ENCODE measurements around the gene CASS4. TPM values are rescaled to one million over a fixed set of nuclear protein-coding genes. Genes with fewer than 3 reads are reported as not detected.

The CASS4 gene
- total and polyA plus RNA-seq, 9 of the 15 experiments (the other 6 are each of a cell fraction or from before 2014, with no cell fraction given), result 8.1 to 53.8 (median 26.7) TPM

DNA sequence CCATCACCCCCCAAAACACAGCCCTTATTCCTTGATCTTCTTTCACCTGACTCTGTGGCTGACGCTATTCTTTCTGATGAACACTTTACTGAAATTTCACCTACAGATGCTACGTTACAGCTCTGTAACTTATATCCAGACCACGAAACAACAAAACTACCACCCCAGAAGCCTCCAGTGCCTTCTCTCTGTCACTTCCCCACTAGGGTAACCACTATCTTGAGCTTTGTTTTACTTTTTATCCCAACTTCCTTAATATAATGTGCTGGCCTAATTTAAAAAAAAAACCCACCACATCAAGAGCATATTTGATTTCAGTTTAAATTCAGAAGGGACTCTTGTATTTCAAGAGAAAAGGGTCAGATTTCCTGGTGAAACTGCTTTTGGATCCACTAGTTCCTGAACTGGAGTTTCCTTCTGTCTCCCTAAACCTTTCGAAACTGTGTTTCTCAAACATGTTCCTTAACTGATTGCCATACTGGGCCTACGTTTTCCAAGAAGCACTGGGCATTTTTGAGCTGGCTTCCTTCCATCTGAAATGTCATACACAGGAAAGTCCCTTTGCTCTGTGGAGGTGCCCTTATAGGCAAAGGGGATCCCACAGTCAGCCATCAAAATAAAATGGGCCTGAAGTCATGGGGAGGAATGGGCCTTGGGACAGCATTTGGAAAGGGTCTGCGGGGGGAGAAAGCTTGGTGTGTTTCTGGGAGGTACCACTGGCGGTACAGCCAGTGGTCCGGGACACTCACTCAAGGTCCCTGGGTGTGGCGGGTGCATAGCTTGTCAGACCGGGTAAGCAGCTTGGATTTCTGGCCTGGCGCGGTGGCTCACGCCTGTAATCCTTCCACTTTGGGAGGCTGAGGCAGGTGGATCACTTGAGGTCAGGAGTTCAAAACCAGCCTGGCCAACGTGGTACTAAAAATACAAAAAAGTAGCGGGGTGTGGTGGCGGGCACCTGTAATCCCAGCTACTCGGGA, 30.6 kb downstream of the CASS4 start:
- Histone ChIP-seq H3K9me3 (replicated peaks; ENCODE audit: control insufficient read depth, insufficient read depth, low read depth, low read length) (no peaks in the 10 kb centered on the region), H3K9me1 (ENCODE audit: control insufficient read depth, insufficient read depth, low read length) (peaks cover 2% of the 10 kb centered on the region), H3K27ac (ENCODE audit: extremely low read depth, low read depth, low read length) (no peak overlapping the region), H4K20me1 (replicated peaks; ENCODE audit: control insufficient read depth, insufficient read depth, low read length) (no peaks in the 10 kb centered on the region), H3K27me3 (ENCODE audit: control insufficient read depth in 2 of 2, insufficient read depth in 2 of 2, low read length in 2 of 2) (no peaks in the 10 kb centered on the region), H3K4me3 (no peak overlapping the region), H3K36me3 (ENCODE audit: control insufficient read depth, insufficient read depth, low read length) (peaks cover 82% of the 10 kb centered on the region), H3K4me1 (replicated peaks in 1 of 2; ENCODE audit: control insufficient read depth in 2 of 2, insufficient read depth in 2 of 2, low read length in 2 of 2) (peaks cover 5 to 13% of the 10 kb centered on the region in 2 experiments; a peak in 4 of 5 replicates), H3K4me2 (ENCODE audit: insufficient read depth, low read length) (no peak overlapping the region), H3K9ac (ENCODE audit: insufficient read depth in 1 of 2, low read depth in 2 of 2, low read length in 2 of 2) (no peak overlapping the region), H2AFZ (ENCODE audit: low read depth, low read length) (no peak overlapping the region), H3K79me2 (ENCODE audit: control insufficient read depth, insufficient read depth, low read length) (peaks cover 16% of the 10 kb centered on the region)
- POLR2A ChIA-PET, result interaction anchor here (1.0 to 3.7 kb wide), 6 partner anchors 12 to 53 kb away, joined by 3 to 15 read pairs (median 4); partner anchors contain the start of gene CASS4
- intact Hi-C loops (cut with micrococcal nuclease) (no loop called here), in situ Hi-C loops (cut with MboI) (no loop called here)
- ATAC-seq (no peak), FAIRE-seq (no peak), DNase-seq (ENCODE audit: extremely low read depth in 1 of 4, low spot score in 3 of 4) (no peak)
- whole genome bisulfite sequencing (ENCODE audit: insufficient coverage, low coverage, missing lambda C conversion rate), result 89% methylated on average over 15 of the region's 17 CpGs
- CTCF ChIA-PET (ENCODE audit: low intra/inter-chr PET ratio), result interaction anchor here (0.7 kb wide), 1 partner anchor 95 kb away, joined by 7 read pairs; no protein-coding TSS in a partner anchor
- TF ChIP-seq ZNF24 (IDR thresholded peaks at IDR 0.05), result no peak
- no peak for TF ChIP-seq ZNF263 (CRISPR knock-in tag; IDR thresholded peaks at IDR 0.05; ENCODE audit: borderline replicate concordance)
- TF ChIP-seq NFATC3 (IDR thresholded peaks at IDR 0.05), result no peak
- TF ChIP-seq, protein P1, sequence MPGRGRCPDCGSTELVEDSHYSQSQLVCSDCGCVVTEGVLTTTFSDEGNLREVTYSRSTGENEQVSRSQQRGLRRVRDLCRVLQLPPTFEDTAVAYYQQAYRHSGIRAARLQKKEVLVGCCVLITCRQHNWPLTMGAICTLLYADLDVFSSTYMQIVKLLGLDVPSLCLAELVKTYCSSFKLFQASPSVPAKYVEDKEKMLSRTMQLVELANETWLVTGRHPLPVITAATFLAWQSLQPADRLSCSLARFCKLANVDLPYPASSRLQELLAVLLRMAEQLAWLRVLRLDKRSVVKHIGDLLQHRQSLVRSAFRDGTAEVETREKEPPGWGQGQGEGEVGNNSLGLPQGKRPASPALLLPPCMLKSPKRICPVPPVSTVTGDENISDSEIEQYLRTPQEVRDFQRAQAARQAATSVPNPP (IDR thresholded peaks at IDR 0.05; ENCODE audit: borderline replicate concordance, insufficient read depth, insufficient read length), result no peak
- no peak; the same call in 1 of the 2 replicates for TF ChIP-seq SUPT5H (IDR thresholded peaks at IDR 0.05)
- TF ChIP-seq ZBTB33 (CRISPR knock-in tag; IDR thresholded peaks at IDR 0.05), result 0 out of 2 replicates have a peak, but pooled peaks have one; percentile 33
- TF ChIP-seq POLR2G (IDR thresholded peaks at IDR 0.05; ENCODE audit: low read depth, low read length), result peak; percentile 39; the same call in 1 of the 2 replicates
- BruUV-seq (replicated peaks), result TSS peak; percentile 3
